Naive B cell (primary cell): ENCODE data around the gene INTS11. TPM values are rescaled to one million over a fixed set of nuclear protein-coding genes. Genes with fewer than 3 reads are reported as not detected.
A peak's percentile ranks its signal among the peaks of the same experiment; 100 is the strongest.

Source experiments
- ATAC-seq, 2 donors: fragments of 150-1000 bp; cut with Tn5 transposase; 2 replicates each; pipeline ENCODE4 v1.10.0; 2021; ENCODE audit warnings: low read depth in 2 of 2, mild to moderate bottlenecking in 2 of 2, moderate library complexity in 2 of 2
- DNase-seq: peaks from one replicate; pipeline ENCODE4 v3.0.0; 2022
- H3K27ac Mint-ChIP-seq, 6 donors: one replicate each; pipeline ENCODE4 v1.8.0; 2020 to 2022; ENCODE audit warnings: mild to moderate bottlenecking in 6 of 6, mixed read lengths in 6 of 6, moderate library complexity in 5 of 6, inconsistent platforms in 2 of 6
- H3K27me3 Mint-ChIP-seq, 3 donors: one replicate each; pipeline ENCODE4 v1.8.0; 2021 to 2022; ENCODE audit warnings: mixed read lengths in 3 of 3, mild to moderate bottlenecking in 1 of 3
- H3K36me3 Mint-ChIP-seq, 2 donors: one replicate each; pipeline ENCODE4 v1.8.0; 2020 to 2022; ENCODE audit warnings: mixed read lengths in 2 of 2, inconsistent platforms in 1 of 2, mild to moderate bottlenecking in 1 of 2
- H3K4me1 Mint-ChIP-seq, 3 donors: one replicate each; pipeline ENCODE4 v1.8.0; 2020 to 2022; ENCODE audit warnings: mixed read lengths in 3 of 3, inconsistent platforms in 1 of 3, mild to moderate bottlenecking in 1 of 3, moderate library complexity in 1 of 3
- H3K4me3 Mint-ChIP-seq, 8 donors: one replicate each; pipeline ENCODE4 v1.8.0; 2020 to 2022; ENCODE audit warnings: mild to moderate bottlenecking in 8 of 8, mixed read lengths in 8 of 8, moderate library complexity in 8 of 8, inconsistent platforms in 2 of 8
- H3K9me3 Mint-ChIP-seq, 7 donors: one replicate each; pipeline ENCODE4 v1.8.0; 2020 to 2022; ENCODE audit warnings: mixed read lengths in 7 of 7, mild to moderate bottlenecking in 5 of 7, inconsistent platforms in 2 of 7, moderate library complexity in 1 of 7
- polyA plus RNA-seq, 6 donors: library from polyadenylated mRNA; unstranded; fragments of 300-500 nt; fragmentation: Illumina TruSeq; gene quantifications; one replicate each; pipeline ENCODE4 v1.2.3, GENCODE V29; 2021; ENCODE audit warnings: low read depth in 6 of 6

INTS11 gene
- polyA plus RNA-seq, 6 donors from 2014 or later, result 45.9 to 61.5 (median 54.3) TPM

DNA sequence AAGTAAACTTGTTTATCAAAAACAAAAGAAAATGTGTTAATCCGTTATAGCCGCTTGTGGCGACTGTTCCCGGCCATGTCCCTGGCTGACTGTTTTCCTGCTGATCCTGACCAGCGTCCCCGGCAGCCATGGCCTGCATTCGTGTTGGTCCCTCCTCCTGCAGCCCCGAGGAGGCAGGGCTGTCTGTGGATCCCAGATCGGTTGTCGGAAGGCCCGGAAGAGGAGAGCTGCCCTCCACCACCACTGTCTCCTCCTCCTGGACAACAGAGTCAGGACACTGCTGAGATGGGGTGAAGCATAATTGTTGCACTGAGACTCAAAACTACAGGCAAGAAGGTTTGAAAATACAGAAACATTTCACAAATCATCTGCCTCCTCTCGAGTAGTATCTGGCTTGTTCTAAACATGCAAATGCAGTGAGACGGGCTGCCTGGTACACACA is 37.5 kb upstream of the INTS11 start:
- no peak for DNase-seq
- Mint-ChIP-seq H3K9me3 (no peaks in the 10 kb centered on the region), H3K27ac (peak overlapping the region in 2 of 6 donors; percentile 47 to 80), H3K4me3 (no peak overlapping the region), H3K4me1 (peaks cover 5 to 9% (median 6%) of the 10 kb centered on the region in 3 donors), H3K36me3 (peaks cover 0 to 8% of the 10 kb centered on the region in 2 donors), H3K27me3 (peaks cover 20 to 46% (median 40%) of the 10 kb centered on the region in 3 donors)
- ATAC-seq, result no peak

GRCh38 chr1:1361233-1361981 is 36.9 kb upstream of the INTS11 start:
- peaks cover 20 to 48% (median 41%) of the 10 kb centered on the region in 3 donors for H3K27me3 Mint-ChIP-seq
- H3K27ac Mint-ChIP-seq, result no peak overlapping the region
- H3K4me1 Mint-ChIP-seq, result peaks cover 5 to 9% (median 6%) of the 10 kb centered on the region in 3 donors
- no peak for ATAC-seq
- peak overlapping the region in 1 of 8 donors; percentile 61 for H3K4me3 Mint-ChIP-seq
- no peak for DNase-seq
- H3K36me3 Mint-ChIP-seq, result peaks cover 0 to 8% of the 10 kb centered on the region in 2 donors
- no peaks in the 10 kb centered on the region for H3K9me3 Mint-ChIP-seq

- Mint-ChIP-seq H3K9me3 (no peaks in the 10 kb centered on the region), H3K36me3 (peaks cover 0 to 8% of the 10 kb centered on the region in 2 donors), H3K27me3 (peaks cover 20 to 48% (median 41%) of the 10 kb centered on the region in 3 donors), H3K4me1 (peaks cover 5 to 9% (median 6%) of the 10 kb centered on the region in 3 donors), H3K27ac (no peak overlapping the region), H3K4me3 (peak overlapping the region in 1 of 8 donors; percentile 11)
- DNase-seq (no peak), ATAC-seq (no peak)
Measured at GRCh38 chr1:1360506-1361169, 36.2 kb upstream of the INTS11 start.

- DNase-seq (no peak), ATAC-seq (no peak)
- H3K4me1 Mint-ChIP-seq, result peaks cover 5 to 10% (median 8%) of the 10 kb centered on the region in 3 donors
- peaks cover 20 to 48% (median 41%) of the 10 kb centered on the region in 3 donors for H3K27me3 Mint-ChIP-seq
- no peaks in the 10 kb centered on the region for H3K9me3 Mint-ChIP-seq
- H3K36me3 Mint-ChIP-seq, result peaks cover 0 to 8% of the 10 kb centered on the region in 2 donors
- H3K27ac Mint-ChIP-seq, result peak overlapping the region in 1 of 6 donors; percentile 33
- peak overlapping the region in 1 of 8 donors; percentile 59 for H3K4me3 Mint-ChIP-seq
Measured at GRCh38 chr1:1359664-1360468, 35.4 kb upstream of the INTS11 start.

- H3K9me3 Mint-ChIP-seq, result no peaks in the 10 kb centered on the region
- DNase-seq, result no peak
- peak overlapping the region in 1 of 8 donors; percentile 30 for H3K4me3 Mint-ChIP-seq
- H3K4me1 Mint-ChIP-seq, result peaks cover 5 to 13% (median 12%) of the 10 kb centered on the region in 3 donors
- H3K27me3 Mint-ChIP-seq, result peaks cover 20 to 51% (median 41%) of the 10 kb centered on the region in 3 donors
- ATAC-seq, result no peak
- H3K27ac Mint-ChIP-seq, result no peak overlapping the region
- H3K36me3 Mint-ChIP-seq, result peaks cover 0 to 8% of the 10 kb centered on the region in 2 donors
Measured at GRCh38 chr1:1359308-1359663, 34.8 kb upstream of the INTS11 start.

DNA sequence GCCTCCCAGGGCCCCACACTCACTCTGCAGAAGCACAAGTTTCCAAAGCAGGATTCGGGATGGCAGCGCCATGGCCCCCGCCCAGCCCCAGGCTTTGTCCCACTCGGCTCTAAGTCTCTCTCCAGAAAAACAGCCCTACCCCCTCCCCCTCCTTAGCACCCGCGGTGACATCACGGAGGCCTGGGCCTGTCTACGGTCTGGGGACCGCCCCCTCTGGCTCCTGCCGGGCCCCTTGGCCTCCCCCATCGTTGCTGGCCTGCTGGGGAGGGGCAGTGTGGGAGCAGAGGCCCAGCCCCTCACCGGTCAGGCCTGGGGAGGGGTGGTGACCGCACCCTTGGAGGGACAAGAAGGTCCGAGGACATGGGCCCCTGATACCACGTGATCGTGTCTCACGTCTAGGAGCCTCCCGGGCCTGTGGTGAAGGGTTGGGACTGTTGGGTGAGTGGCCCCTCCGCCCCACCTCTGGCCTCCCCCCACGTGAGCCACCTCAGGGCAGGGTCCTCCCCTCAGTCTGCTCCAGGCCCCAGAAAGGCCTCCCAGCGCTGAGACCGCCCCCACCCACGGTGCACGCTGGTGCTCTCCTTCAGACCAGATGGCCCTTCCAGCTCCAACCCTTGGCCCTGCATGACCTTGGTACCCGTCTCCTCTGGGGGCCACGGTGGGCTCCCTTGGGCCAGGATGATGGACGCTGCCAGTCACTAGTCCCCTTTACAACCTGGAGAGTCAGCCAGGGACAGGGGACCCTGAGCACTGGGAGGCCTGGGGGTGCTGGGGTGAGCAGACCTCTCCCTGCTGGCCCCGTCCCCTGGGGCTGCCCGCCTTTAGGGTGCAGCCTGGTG is 34.2 kb upstream of the INTS11 start, which contains the start of gene MXRA8:
Gene MXRA8 (minus strand): TSS at position 123 of the 839 bp plus-strand sequence. CDS start 51 bp downstream, at position 72.
- ATAC-seq, result no peak
- H3K27ac Mint-ChIP-seq, result no peak within 1 kb of the TSS
- peaks cover 20 to 57% (median 41%) of the 10 kb centered on the region in 3 donors for H3K27me3 Mint-ChIP-seq
- peak within 1 kb of the TSS in 1 of 8 donors; percentile 30 for H3K4me3 Mint-ChIP-seq
- H3K36me3 Mint-ChIP-seq, result peaks cover 0 to 8% of the 10 kb centered on the region in 2 donors
- H3K9me3 Mint-ChIP-seq, result no peaks in the 10 kb centered on the region
- peaks cover 5 to 16% (median 15%) of the 10 kb centered on the region in 3 donors for H3K4me1 Mint-ChIP-seq
- no peak for DNase-seq

GRCh38 chr1:1357871-1358432 is 33.5 kb upstream of the INTS11 start:
- DNase-seq, result no peak
- Mint-ChIP-seq H3K4me1 (peaks cover 10 to 23% (median 17%) of the 10 kb centered on the region in 3 donors), H3K4me3 (no peak overlapping the region), H3K27me3 (peaks cover 20 to 64% (median 45%) of the 10 kb centered on the region in 3 donors), H3K9me3 (no peaks in the 10 kb centered on the region), H3K36me3 (peaks cover 0 to 8% of the 10 kb centered on the region in 2 donors), H3K27ac (no peak overlapping the region)
- ATAC-seq, result no peak

DNA sequence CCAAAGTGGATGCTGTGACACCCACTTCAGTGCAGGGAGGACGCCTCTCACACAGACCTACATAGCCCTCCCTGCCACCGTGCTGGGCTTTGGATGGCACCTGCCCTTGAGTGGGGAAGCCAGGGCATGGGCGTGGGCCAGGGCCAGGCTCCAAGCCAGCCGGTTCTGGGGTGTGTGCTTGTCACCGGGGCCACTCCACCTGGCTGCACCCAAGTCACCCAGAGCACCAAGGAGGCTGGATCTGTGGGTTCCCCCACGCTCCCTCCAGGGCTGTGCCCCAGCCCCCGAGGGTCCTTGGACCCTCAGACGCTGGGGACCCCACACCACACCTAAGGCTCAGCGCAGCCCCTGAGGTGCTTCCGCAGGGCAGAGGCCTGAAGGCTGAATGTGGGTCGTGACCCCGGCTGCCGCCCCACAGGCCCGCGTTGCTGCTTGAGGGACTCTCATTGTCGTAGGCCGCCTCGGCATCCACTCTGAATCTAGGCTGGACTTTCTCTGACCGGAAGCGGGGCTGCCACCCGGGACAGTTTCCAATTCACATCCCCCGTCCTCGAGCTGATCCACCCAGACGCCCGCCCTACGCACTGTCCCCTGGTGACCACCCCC is 32.4 kb upstream of the INTS11 start:
- peaks cover 20 to 34% (median 27%) of the 10 kb centered on the region in 3 donors for H3K4me1 Mint-ChIP-seq
- H3K36me3 Mint-ChIP-seq, result peaks cover 0 to 8% of the 10 kb centered on the region in 2 donors
- H3K27me3 Mint-ChIP-seq, result peaks cover 23 to 69% (median 52%) of the 10 kb centered on the region in 3 donors
- no peaks in the 10 kb centered on the region for H3K9me3 Mint-ChIP-seq
- H3K27ac Mint-ChIP-seq, result no peak overlapping the region
- ATAC-seq, result no peak
- no peak overlapping the region for H3K4me3 Mint-ChIP-seq
- DNase-seq, result no peak

- no peak for DNase-seq
- Mint-ChIP-seq H3K27me3 (peaks cover 22 to 66% (median 51%) of the 10 kb centered on the region in 3 donors), H3K27ac (no peak overlapping the region), H3K36me3 (peaks cover 0 to 8% of the 10 kb centered on the region in 2 donors), H3K9me3 (no peaks in the 10 kb centered on the region), H3K4me3 (peak overlapping the region in 1 of 8 donors; percentile 5), H3K4me1 (peaks cover 20 to 36% (median 28%) of the 10 kb centered on the region in 3 donors)
- no peak for ATAC-seq
Measured at GRCh38 chr1:1356166-1356795, 31.8 kb upstream of the INTS11 start.

GRCh38 chr1:1355416-1355815 is 31.0 kb upstream of the INTS11 start:
- H3K36me3 Mint-ChIP-seq, result no peaks in the 10 kb centered on the region
- H3K27ac Mint-ChIP-seq, result no peak overlapping the region
- H3K4me3 Mint-ChIP-seq, result no peak overlapping the region
- peaks cover 15 to 58% (median 42%) of the 10 kb centered on the region in 3 donors for H3K27me3 Mint-ChIP-seq
- ATAC-seq, result no peak
- no peaks in the 10 kb centered on the region for H3K9me3 Mint-ChIP-seq
- DNase-seq, result no peak
- peaks cover 20 to 36% (median 23%) of the 10 kb centered on the region in 3 donors for H3K4me1 Mint-ChIP-seq
